Panc1 (cell line): ENCODE measurements around the gene SLC2A5.

Experiments used
- POLR2AphosphoS5 ChIP-seq: IDR thresholded peaks from 2 replicates; pipeline ENCODE4 v1.6.1; 2012; ENCODE audit warnings: mild to moderate bottlenecking, low read depth, low read length, moderate library complexity
- SIN3A ChIP-seq: IDR thresholded peaks from 2 replicates; pipeline ENCODE4 v1.6.1; 2012; ENCODE audit warnings: low read depth, mild to moderate bottlenecking, low read length, moderate library complexity, borderline replicate concordance; ENCODE audit not compliant: insufficient read depth
- TF ChIP-seq, protein P1 (sequence below): fragments of 450-650 bp; IDR thresholded peaks from 2 replicates; pipeline ENCODE4 v1.5.1; 2017; ENCODE audit warnings: mild to moderate bottlenecking
- TF ChIP-seq, protein P2 (sequence below), 2 experiments: IDR thresholded peaks; 2 replicates each; pipeline ENCODE4 v1.6.1; 2011 to 2012; ENCODE audit warnings: low read depth in 2 of 2, control low read depth in 1 of 2, low read length in 1 of 2, mild to moderate bottlenecking in 1 of 2, moderate library complexity in 1 of 2; ENCODE audit not compliant: insufficient read depth in 1 of 2

DNA sequence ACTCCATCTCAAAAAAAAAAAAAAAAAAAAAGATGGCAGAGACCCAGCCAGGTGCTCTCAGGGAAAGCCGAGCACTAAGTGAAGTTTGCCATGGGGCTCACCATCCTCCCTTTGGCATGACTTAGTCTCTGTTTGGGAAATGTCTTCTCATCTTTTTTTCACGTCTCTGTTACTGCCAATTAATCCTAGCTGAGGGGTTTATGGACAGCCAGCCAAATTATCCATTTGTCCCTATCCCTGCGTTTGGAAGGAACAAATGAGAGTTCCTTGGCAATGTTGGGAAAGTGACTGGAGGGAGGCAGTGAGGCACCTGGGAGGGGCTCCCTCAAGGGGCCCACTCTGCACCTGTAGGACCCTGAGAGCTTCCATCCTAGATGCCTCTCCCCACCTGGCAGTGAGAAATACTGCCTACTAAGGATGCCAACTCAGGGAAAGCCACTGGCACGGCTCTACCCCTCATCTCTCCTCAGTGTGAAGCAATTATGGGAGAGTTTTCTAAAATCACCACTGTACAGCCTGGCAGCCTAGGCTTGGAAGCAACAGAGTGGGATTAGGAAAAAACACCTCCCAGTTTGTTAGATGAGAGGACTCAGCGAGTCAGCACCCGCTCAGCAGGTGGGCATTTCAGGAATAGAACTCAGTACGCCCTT is 23.4 kb downstream of the SLC2A5 start:
- TF ChIP-seq POLR2AphosphoS5 (no peak), SIN3A (no peak)
- TF ChIP-seq, protein P1, sequence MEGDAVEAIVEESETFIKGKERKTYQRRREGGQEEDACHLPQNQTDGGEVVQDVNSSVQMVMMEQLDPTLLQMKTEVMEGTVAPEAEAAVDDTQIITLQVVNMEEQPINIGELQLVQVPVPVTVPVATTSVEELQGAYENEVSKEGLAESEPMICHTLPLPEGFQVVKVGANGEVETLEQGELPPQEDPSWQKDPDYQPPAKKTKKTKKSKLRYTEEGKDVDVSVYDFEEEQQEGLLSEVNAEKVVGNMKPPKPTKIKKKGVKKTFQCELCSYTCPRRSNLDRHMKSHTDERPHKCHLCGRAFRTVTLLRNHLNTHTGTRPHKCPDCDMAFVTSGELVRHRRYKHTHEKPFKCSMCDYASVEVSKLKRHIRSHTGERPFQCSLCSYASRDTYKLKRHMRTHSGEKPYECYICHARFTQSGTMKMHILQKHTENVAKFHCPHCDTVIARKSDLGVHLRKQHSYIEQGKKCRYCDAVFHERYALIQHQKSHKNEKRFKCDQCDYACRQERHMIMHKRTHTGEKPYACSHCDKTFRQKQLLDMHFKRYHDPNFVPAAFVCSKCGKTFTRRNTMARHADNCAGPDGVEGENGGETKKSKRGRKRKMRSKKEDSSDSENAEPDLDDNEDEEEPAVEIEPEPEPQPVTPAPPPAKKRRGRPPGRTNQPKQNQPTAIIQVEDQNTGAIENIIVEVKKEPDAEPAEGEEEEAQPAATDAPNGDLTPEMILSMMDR: no peak
- TF ChIP-seq, protein P2, sequence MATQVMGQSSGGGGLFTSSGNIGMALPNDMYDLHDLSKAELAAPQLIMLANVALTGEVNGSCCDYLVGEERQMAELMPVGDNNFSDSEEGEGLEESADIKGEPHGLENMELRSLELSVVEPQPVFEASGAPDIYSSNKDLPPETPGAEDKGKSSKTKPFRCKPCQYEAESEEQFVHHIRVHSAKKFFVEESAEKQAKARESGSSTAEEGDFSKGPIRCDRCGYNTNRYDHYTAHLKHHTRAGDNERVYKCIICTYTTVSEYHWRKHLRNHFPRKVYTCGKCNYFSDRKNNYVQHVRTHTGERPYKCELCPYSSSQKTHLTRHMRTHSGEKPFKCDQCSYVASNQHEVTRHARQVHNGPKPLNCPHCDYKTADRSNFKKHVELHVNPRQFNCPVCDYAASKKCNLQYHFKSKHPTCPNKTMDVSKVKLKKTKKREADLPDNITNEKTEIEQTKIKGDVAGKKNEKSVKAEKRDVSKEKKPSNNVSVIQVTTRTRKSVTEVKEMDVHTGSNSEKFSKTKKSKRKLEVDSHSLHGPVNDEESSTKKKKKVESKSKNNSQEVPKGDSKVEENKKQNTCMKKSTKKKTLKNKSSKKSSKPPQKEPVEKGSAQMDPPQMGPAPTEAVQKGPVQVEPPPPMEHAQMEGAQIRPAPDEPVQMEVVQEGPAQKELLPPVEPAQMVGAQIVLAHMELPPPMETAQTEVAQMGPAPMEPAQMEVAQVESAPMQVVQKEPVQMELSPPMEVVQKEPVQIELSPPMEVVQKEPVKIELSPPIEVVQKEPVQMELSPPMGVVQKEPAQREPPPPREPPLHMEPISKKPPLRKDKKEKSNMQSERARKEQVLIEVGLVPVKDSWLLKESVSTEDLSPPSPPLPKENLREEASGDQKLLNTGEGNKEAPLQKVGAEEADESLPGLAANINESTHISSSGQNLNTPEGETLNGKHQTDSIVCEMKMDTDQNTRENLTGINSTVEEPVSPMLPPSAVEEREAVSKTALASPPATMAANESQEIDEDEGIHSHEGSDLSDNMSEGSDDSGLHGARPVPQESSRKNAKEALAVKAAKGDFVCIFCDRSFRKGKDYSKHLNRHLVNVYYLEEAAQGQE (IDR thresholded peaks at IDR 0.05; ENCODE audit: insufficient read depth in 1 of 2, low read depth in 2 of 2, low read length in 1 of 2): no peak
